Fibroblast of villous mesenchyme (primary cell): ENCODE data around the gene AIPL1. TPM values are rescaled to one million over a fixed set of nuclear protein-coding genes. Genes with fewer than 3 reads are reported as not detected.

Source experiments
- DNase-seq: peaks from one replicate; pipeline ENCODE4 v3.0.0-alpha.2; 2010; ENCODE audit warnings: low read depth
- H3K4me3 ChIP-seq: 2 replicates; pipeline ENCODE4 v1.5.1; 2011; ENCODE audit warnings: low read depth, mild to moderate bottlenecking, low read length
- CTCF ChIP-seq: IDR thresholded peaks from 2 replicates; pipeline ENCODE4 v1.5.1; 2012; ENCODE audit warnings: low read depth, mild to moderate bottlenecking, low read length; ENCODE audit not compliant: insufficient read depth
- total RNA-seq: library from RNA; depleted of rRNA; stranded (reverse); fragments of >200 nt; gene quantifications from 2 replicates; pipeline ENCODE4 v1.2.3, GENCODE V29; 2012

The AIPL1 gene
- total RNA-seq, 1 donor: not detected

DNA sequence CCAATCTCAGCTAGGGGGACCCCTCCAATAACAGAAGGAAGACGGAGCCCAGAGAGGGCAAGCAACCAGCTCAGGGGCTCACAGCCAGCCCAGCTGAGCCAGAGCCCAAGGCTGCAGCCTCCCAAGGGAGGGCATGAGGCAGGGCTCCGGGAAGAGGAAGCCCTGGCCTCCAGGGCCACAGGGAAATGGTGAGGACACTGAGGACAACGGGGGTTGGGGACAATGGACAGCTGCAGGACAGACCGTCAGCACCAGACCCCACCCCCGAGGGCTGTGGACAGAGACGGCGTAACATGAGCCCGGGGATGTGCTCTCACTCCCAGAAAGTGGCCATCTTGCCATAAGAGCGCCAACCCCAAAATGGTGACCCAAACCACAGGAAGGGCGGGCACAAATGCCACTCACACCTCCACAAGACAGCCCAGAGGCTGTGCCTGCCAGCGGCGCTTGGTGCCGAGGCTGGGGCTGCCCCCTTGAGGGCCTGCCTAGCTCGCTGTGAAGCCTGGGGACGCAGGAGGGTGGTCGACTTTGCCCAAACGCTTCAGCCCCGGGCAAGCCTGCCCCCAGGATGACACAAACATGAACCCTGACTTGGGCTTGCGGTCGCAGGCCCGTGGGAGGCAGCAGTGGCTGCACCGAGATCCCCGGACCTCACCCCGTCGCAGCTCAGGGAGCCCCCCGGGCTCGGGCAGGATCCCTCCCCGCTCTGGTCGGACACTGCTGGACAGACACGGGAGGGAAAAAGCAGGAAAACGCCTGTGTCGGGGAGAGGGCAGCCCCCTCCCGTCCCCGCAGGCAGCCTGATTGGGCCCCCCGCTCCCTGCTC is 19.8 kb upstream of the AIPL1 start:
- DNase-seq: no peak
- no peak for TF ChIP-seq CTCF
- peak overlapping the region; percentile 3 for H3K4me3 ChIP-seq

DNA sequence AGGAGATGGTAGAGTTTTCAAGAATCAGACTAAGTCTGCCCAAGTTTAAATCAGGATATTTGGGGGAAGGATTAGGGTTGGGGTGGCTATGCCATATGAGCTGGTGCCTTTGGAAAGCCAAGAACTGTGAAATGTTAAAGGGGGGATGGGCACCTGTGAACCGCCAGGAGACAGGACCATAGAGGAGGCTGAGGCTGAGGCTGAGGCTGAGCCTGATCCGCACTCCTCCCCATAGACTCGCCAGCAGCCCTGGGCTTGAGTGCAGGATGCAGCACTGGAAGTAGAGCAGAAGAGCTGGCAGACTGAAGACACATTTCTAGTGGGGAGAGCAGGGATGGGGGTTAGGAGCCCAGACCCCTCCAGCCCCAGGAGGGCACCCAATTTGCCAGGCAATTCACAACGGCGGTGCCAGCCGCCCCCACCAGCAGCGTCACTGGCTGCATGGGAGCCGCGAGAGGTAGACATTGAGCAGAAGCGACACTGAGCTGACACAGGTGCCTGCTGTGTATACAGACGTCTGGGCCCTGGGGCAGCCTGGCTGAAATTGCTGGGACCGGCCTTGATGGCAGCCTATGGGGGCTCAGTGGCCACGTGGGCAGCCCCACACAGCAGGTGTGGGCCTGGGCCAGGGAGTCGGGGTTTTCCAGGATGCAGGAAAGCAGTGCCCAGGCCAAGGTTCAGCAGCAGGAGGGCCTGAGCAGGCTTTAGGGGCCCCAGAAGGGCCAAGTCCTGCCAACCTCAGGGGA is 18.5 kb upstream of the AIPL1 start:
- H3K4me3 ChIP-seq: no peak overlapping the region
- no peak for TF ChIP-seq CTCF
- DNase-seq: no peak

- no peak for TF ChIP-seq CTCF
- H3K4me3 ChIP-seq: no peak overlapping the region
- DNase-seq: no peak
Measured at GRCh38 chr17:6452471-6453266, 17.7 kb upstream of the AIPL1 start.

GRCh38 chr17:6450926-6451832 is 16.3 kb upstream of the AIPL1 start:
- TF ChIP-seq CTCF: no peak
- H3K4me3 ChIP-seq: no peak overlapping the region
- no peak for DNase-seq

DNA sequence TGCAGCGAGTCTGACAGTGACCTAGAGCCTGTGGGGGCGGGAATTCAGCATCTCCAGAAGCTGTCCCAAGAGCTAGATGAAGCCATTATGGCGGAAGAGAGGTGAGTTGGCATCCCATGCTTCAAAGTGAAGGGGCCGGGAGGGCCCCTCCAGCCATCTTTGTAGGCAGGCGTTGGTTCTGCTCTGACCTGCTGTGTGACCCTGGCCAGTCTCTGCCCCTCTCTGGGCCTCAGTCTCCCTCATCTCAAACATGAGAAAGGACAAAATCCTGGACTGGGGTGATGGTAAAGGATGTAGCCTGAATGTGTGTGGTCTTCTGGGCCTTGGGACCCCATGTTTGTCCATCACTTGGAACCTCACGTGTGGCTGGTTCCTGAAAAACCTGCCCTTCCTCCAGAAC is 14.4 kb upstream of the AIPL1 start:
- no peak for DNase-seq
- no peak overlapping the region for H3K4me3 ChIP-seq
- no peak for TF ChIP-seq CTCF

DNA sequence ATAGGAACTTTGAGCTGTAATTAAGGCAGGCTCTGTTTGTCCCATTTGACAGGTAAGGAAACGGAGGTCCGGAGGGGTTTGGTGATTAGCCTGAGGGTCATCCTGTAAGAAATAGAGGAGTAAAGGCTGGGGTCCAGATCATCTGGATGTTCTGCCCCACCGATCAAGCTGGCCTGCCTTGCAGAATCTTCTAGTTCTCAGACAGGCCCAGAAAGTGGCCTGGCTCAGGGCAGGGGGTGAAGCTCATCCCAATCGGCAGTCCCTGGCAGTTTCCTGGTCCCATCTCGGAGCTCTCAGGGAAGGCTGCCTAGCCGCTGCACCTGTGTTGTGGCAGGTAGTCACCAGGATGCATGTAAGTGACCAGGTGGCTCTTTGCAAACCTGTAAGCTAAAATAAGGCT is 13.6 kb upstream of the AIPL1 start:
- TF ChIP-seq CTCF: no peak
- no peak for DNase-seq
- no peak overlapping the region for H3K4me3 ChIP-seq
